KOPT-K1 (cell line): Measurements from ENCODE around the gene ASIP.
"Not testable (repeated sequence)": the region's sequence is repeated elsewhere in the genome, so short reads cannot be mapped to it uniquely, and the experiment has no call there.

Source experiments
- H3K27ac ChIP-seq: fragments of 200-600 bp; sonication (generic); 2 replicates; pipeline ENCODE4 v1.5.1; 2016; ENCODE audit warnings: antibody characterized with exemption, mild to moderate bottlenecking, low read depth, low read length; ENCODE audit not compliant: poor library complexity, severe bottlenecking
- H3K36me3 ChIP-seq: fragments of 200-600 bp; sonication (generic); 2 replicates; pipeline ENCODE4 v1.5.1; 2017; ENCODE audit warnings: antibody characterized with exemption, mild to moderate bottlenecking, low read length, moderate library complexity; ENCODE audit not compliant: insufficient read depth
- H3K9me3 ChIP-seq: fragments of 200-600 bp; sonication (generic); 2 replicates; pipeline ENCODE4 v1.5.1; 2017; ENCODE audit warnings: antibody characterized with exemption, low read length, mild to moderate bottlenecking; ENCODE audit not compliant: insufficient read depth, poor library complexity, severe bottlenecking

Gene ASIP

DNA sequence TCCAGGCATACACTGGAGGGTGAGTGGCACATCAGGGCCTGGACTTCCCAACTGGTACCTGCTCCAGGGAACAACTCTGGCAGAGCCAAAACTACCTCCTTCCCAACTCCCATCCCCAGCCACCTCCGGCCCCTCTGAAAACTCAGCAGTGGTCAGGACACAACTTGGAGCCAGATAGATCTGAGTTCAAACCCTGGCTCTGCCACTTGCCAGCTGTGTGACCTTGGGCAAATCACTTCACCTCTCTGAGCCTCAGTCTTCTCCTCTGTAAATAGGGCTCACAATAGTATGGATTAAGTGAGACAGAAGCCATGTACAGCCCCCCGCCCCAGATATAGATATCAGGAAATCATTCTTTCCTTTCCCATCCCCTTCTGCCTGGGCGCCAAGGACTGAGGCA is 51.3 kb downstream of the ASIP start:
- no peak overlapping the region for H3K27ac ChIP-seq
- H3K9me3 ChIP-seq = no peaks in the 10 kb centered on the region
- peaks cover 93% of the 10 kb centered on the region for H3K36me3 ChIP-seq

DNA sequence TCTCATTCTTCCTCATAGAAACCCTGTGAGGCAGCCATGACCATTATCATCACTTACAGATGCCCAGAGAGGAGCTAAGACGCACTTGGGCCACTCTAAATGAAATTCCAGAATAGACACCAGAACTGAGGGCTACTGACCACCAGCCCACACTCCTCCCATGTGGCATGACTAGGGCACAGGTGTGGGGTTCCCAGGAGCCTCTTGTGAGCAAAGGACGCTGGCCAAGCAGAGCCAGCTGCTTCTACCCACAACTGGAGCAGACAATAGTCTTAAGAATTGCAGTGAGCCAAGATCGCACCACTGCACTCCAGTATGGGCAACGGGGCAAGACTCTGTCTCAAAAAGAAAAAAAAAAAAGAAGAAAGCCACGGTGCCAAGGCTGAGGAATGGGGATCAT is 51.9 kb downstream of the ASIP start:
- peaks cover 90% of the 10 kb centered on the region for H3K36me3 ChIP-seq
- no peak overlapping the region for H3K27ac ChIP-seq
- H3K9me3 ChIP-seq = no peaks in the 10 kb centered on the region

DNA sequence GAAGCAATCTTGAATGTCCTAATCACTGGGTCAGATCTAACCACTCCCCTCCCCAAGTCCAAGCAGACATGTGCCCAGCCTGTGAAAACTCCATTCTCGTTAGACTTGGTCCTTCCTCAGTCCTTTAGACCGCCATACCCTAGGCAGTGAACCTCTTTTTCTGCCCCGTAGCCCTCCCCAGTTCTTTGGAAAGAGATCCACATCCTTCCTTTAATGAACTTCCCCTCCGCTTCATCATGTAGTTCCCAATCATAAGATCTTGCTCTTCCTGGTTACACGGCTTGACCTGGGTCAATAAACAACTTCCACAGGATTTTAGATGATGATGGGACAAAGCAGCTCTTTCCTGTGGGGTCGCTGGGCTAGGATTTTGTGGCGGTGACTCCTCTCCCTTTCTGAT is 52.4 kb downstream of the ASIP start:
- Histone ChIP-seq H3K27ac (no peak overlapping the region), H3K36me3 (peaks cover 85% of the 10 kb centered on the region), H3K9me3 (no peaks in the 10 kb centered on the region)

DNA sequence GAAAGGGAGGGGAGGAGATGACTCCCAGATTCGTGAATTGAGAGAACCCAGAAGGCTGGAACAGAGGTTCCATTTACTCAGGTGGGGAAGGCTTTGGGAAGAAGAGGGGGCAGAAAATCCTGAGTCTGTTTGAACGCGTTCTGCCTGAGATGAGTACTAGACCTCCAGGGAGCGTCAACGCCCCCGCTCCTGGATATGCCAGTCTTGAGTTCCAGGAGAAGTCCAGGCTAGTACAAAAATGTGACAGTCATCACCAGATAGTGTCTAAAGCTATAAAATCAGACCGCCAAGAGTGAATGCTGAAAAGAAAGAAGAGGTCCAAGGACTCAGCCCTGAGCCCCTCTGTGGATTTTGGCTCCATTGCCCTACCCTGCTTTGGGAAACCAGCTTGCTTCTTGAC is 53.3 kb downstream of the ASIP start:
- Histone ChIP-seq H3K9me3 (no peaks in the 10 kb centered on the region), H3K27ac (no peak overlapping the region), H3K36me3 (peaks cover 82% of the 10 kb centered on the region)

DNA sequence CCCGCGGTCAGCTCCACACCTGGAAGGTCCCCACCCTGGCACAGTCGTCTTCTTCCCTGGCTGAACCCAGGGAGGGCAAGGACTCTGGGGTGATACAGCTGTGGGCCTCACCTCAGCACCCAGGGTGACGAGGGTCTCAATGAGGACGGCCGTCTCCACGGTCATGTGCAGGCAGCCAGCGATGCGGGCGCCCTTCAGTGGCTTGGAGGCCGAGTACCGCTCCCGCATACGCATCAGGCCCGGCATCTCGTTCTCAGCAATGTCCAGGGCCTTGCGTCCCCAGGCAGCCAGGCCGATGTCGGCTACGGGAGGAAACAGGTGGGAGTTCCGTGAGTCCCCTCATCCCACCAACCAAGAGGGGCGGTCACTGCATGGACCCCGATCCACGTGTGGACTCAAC is 54.1 kb downstream of the ASIP start:
- Histone ChIP-seq H3K27ac (no peak overlapping the region), H3K36me3 (peaks cover 82% of the 10 kb centered on the region), H3K9me3 (no peaks in the 10 kb centered on the region)

DNA sequence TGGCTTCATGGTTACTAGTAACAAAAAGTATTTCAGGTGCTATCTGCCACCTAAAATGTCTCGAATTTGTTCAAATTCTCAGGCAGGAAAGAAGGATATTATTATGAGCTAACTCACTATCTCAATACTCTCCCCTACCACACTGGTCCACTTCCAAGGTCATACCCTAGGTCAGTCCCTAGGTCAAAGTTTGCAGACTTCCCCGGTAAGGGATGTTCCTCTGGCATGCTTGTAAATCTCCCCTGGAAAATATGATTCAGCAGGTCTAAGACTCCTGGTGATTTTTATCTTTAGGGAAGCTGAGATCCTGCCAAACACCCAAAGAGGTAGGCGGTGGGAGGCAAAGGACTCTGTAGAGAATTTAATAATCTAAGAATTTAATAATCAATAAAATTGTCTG is 55.2 kb downstream of the ASIP start:
- Histone ChIP-seq H3K27ac (no peak overlapping the region), H3K36me3 (peaks cover 79% of the 10 kb centered on the region), H3K9me3 (no peaks in the 10 kb centered on the region)

DNA sequence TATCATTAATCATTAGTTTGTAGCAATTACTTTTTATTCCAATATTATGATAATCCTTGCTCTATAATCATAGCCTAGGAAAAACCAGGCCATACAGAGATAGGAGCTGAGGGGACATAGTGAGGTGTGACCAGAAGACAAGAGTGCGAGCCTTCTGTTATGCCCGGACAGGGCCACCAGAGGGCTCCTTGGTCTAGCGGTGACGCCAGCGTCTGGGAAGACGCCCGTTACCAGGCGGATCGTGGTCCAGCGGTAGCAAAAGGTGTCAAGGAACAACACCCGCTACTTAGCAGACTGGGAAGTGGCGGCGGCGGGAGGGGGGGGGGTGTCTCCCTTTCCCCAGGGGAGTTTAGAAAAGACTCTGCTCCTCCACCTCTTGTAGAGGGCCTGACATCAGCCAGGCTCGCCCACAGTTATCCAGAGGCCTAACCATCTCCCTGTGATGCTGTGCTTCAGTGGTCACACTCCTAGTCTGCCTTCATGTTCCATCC is 57.1 kb downstream of the ASIP start:
- not testable (repeated sequence) for H3K27ac ChIP-seq, H3K9me3 ChIP-seq
- peaks cover 61% of the 10 kb centered on the region for H3K36me3 ChIP-seq

DNA sequence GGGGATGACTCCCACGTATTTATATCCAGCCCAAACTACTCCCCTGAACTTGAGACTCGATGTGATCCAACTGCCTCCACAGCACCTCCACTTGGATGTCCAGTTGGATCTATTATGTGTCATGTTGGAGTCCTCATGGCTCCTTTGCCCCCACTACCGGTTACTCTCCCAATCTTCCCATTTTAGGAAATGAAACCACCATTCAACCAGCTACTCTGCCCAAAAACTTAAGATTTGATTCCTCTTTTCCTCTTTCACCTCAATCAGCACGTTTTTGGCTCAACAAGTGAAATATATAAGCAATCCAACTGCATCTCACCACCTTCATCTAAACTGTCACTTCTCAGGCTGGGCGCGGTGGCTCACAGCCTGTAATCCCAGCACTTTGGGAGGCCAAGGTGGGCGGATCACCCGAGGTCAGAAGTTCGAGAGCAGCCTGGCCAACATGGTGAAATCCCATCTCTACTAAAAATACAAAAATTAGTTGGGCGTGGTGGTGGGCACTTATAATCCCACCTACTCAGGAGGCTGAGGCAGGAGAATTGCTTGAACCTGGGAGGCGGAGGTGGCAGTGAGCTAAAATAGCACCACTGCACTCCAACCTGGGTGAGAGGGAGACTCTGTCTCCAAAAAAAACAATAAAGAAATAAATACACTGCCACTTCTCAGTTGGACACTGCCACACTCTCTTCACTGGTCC is 58.5 kb downstream of the ASIP start:
- Histone ChIP-seq H3K27ac (no peak overlapping the region), H3K9me3 (no peaks in the 10 kb centered on the region), H3K36me3 (peaks cover 47% of the 10 kb centered on the region)

DNA sequence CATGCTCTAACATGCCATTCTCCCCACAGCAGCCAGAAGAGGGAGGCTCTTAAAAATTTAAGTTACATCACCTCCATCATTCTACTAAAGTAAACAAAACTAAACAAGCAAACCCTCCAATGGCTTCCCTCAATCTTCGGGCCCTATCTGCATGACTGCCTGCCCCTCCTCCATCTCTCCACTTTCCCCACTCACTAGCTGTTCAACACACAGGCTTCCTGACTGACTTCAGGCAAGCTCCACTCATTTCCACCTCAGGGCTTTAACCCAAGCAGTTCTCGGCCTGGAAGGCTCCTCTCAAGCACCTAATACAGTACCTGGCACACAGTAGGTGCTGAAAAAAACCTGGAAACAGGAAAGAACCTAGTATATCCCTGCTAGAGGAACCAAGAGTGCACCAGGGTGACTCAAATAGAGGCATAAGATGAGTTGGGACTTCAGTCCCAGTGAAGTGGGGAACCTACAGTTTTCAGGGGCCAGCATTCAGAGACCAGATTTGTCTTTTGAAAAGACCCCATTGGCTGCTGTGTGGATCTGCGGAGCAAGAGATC is 59.1 kb downstream of the ASIP start:
- H3K27ac ChIP-seq = no peak overlapping the region
- peaks cover 41% of the 10 kb centered on the region for H3K36me3 ChIP-seq
- H3K9me3 ChIP-seq = no peaks in the 10 kb centered on the region

DNA sequence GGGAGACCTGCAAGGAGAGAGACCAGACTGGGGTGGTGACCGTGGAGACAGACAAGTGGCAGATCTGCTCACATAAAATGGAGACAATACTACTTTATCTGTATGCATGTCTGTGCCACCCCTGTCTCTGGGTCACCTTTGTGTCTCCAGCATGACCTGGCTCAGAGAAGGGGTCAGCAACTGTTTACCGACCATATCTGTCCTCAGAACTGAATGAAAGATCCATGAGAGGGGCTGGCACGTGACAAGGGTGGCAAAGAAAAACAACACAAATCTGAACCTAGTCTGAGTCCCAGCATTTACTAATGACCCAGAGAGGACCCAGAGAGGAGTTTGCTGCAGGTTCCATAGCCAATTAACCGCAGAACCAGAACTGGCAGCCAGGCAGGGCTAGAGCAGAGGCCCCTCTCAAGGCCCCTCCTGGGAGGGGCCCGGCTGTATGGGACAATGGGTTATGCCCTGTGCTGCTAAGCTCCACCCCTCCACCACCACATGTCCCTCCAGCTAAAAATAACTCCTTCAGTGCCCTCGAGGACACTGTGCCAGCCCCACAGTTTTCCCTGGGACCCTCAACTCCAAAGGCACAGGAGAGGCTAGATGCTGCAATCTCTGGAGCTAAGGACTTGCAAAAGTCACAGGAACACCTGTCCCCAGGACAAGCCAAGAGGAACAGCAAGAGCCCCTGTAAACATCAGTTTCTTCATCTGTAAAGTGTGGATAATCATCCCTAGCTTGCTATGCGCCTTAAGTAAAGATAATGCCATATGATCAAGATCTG is 59.8 kb downstream of the ASIP start:
- peak overlapping the region; percentile 3 for H3K27ac ChIP-seq
- H3K36me3 ChIP-seq = peaks cover 34% of the 10 kb centered on the region
- H3K9me3 ChIP-seq = no peaks in the 10 kb centered on the region

DNA sequence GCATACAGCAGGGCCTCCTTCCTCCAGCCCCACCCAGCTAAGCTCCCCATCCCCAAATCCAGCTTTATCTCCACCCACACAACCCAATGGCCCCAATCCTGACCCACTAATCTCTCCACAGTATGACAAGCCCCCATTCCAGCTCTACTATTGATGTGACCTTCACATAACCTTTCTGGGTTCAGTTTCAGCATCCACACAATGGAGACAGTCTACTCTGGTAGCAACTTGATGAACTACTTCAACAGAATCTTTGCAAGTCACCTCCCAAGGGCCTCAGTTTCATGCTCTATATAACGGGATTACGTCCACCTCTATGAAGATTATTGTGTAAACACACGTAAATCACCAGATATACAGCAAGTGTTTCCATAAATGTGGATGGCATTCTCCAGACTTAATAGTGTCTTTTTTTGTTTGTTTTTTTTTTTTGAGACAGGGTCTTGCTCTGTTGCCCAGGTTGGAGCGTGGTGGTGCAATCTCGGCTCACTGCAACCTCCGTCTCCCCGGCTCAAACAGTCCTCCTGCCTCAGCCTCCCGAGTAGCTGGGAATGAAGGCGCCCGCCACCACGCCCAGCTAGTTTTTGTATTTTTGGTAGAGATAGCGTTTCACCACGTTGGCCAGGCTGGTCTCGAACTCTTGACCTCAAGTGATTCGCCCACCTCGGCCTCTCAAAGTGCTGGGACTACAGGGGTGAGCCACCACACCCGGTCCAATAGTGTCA is 60.5 kb downstream of the ASIP start:
- Histone ChIP-seq H3K9me3 (no peaks in the 10 kb centered on the region), H3K36me3 (peaks cover 28% of the 10 kb centered on the region), H3K27ac (peak overlapping the region; percentile 92)

DNA sequence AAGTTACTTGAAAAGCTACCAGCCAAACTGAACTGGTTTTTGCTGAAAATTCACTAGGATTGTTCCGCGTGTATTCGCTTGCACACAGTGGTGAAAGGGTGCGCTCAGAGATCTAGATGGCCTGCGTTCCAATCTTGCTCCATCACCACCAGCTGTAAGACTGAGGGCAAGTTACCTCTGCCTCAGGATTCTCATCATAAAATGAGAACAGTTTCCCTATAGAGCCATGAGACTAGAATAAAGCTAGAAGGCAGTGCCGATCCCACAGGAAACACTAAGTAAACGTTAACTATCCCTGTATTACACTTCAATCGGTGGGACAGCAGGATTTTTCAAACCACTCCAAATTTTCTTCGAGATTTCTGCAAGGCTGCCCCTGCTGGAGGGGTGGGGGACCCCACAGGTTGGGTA is 61.1 kb downstream of the ASIP start:
- Histone ChIP-seq H3K9me3 (no peaks in the 10 kb centered on the region), H3K27ac (peak overlapping the region; percentile 92), H3K36me3 (peaks cover 27% of the 10 kb centered on the region)

DNA sequence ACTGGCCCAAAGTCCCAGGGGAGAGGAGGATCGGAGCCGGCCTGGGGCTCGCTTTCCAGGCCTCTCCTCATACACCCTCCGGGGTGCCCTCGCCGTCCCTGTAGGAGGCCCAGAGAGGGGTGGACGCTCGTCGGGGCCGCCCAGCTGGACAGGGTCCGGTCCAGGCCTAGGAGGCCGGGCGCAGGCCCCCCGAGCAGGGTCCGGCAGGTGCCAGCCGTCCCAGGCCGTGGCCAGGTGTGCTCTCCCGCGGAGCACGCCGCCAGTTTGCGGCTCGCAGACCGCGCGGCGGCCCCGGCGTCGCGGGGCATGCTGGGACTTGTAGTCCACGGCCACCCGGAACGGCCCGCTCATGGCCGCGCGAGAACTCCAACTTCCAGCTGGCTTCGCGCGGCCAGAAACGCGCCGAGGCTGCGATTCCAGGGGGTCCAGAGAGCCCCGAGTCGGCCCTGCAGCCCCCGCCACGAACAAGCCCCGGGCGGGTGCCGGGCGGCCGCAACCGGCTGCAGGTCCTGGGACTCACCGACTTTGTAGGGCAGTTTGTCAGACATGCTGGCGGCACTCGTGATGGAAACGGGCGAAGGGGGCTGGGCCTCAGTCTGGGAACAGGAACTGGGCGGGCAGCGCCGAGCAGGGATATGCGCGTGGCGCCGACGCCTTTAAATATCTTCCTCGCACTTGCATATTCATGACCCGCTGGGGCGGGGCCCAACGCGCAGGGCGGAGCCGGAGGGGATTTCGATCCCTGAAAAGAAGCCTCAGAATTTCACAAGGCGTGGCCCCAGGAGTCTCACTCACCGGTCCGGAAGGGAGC is 61.7 kb downstream of the ASIP start, which contains the start of gene AHCY:
TSS of gene AHCY (minus strand) at position 633 of the 811 bp plus-strand sequence. CDS start at position 548, 85 bp downstream.
- no peaks in the 10 kb centered on the region for H3K9me3 ChIP-seq
- peak within 1 kb of the TSS; percentile 92 for H3K27ac ChIP-seq
- H3K36me3 ChIP-seq = peaks cover 22% of the 10 kb centered on the region
